Suprapubic skin (tissue), 4 donors: ENCODE data around the gene TMEM186. TPM values are rescaled to one million over a fixed set of nuclear protein-coding genes. Genes with fewer than 3 reads are reported as not detected.

Experiments used
- DNase-seq, 2 donors: peaks; one replicate each; pipeline ENCODE4 v3.0.0-alpha.2; 2019; ENCODE audit warnings: low spot score in 2 of 2
- H3K27ac ChIP-seq: fragments of 200-600 bp; sonication (generic); one replicate; pipeline ENCODE4 v1.5.1; 2019
- H3K27me3 ChIP-seq: fragments of 200-600 bp; sonication (generic); one replicate; pipeline ENCODE4 v1.5.1; 2019
- H3K36me3 ChIP-seq: fragments of 200-600 bp; sonication (generic); one replicate; pipeline ENCODE4 v1.5.1; 2019
- H3K4me1 ChIP-seq: fragments of 200-600 bp; sonication (generic); one replicate; pipeline ENCODE4 v1.5.1; 2019
- H3K4me3 ChIP-seq: fragments of 200-600 bp; sonication (generic); one replicate; pipeline ENCODE4 v1.5.1; 2019; ENCODE audit warnings: mild to moderate bottlenecking
- H3K9me3 ChIP-seq: fragments of 200-600 bp; sonication (generic); one replicate; pipeline ENCODE4 v1.5.1; 2019
- EP300 ChIP-seq: sonication (generic); formaldehyde crosslinking; IDR thresholded peaks from one replicate; pipeline ENCODE4 v1.6.1; 2017; ENCODE audit warnings: antibody characterized with exemption
- POLR2A ChIP-seq, 2 donors: fragments of 450-650 bp; IDR thresholded peaks; one replicate each; pipeline ENCODE4 v1.6.1; 2017; ENCODE audit warnings: antibody characterized with exemption in 2 of 2, mild to moderate bottlenecking in 2 of 2, moderate library complexity in 2 of 2
- POLR2AphosphoS5 ChIP-seq, 3 donors: sonication (generic); formaldehyde crosslinking; IDR thresholded peaks; one replicate each; pipeline ENCODE4 v1.6.1; 2017; ENCODE audit warnings: antibody characterized with exemption in 3 of 3
- WGBS: methylation state at CpG from one replicate; pipeline ENCODE4 v1.1.5; 2018; 5-methylcytosine and 5-hydroxymethylcytosine counted together
- total RNA-seq, 4 donors: library from RNA; depleted of rRNA; stranded (reverse); fragments of >200 nt; gene quantifications; one replicate each; pipeline ENCODE4 v1.1.0, GENCODE V29; 2016
- TF ChIP-seq, protein P1 (sequence below), 2 donors: fragments of 200-600 bp in 1 of 2; fragments of 450-650 bp in 1 of 2; sonication (generic) in 1 of 2; IDR thresholded peaks; one replicate each; pipeline ENCODE4 v1.5.1; 2016 to 2019; ENCODE audit warnings: antibody characterized with exemption in 2 of 2, mild to moderate bottlenecking in 1 of 2, moderate library complexity in 1 of 2

The TMEM186 gene
- total RNA-seq, 4 donors from 2014 or later, result 3.9 to 7.0 (median 5.0) TPM

DNA sequence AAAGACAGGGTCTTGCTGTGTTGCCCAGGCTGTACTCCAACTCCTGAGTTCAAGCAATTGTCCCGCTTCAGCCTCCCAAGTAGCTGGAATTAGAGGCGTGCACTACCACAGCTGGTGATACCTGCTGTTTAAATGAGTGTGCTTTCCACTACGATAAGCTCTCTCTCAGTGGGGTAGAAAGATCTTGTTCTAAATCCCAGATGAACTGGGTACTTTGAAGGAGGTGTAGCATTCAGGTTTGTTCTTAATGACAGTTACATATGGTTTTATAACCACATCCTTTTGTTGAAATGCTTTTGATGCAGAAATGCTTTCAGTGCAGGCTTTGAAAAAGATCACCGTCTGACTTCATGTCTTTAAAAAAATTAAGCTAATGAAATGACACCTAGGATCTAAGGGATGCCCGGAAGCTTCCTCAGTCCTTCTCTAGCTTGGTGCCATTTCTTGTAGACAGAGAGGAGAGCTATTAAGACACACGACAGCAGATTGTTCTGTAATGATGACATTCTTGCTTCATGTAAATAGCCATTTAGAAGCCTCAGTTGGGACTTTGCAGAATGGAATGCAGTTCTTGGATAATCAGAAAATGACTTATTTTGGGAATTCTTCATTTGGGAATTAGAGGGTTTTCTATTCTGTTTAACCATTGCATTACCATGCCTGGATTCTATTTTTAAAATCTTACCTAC lies 19.7 kb upstream of the TMEM186 start:
- TF ChIP-seq POLR2AphosphoS5 (IDR thresholded peaks at IDR 0.05) (no peak), POLR2A (IDR thresholded peaks at IDR 0.05) (no peak), EP300 (no peak)
- Histone ChIP-seq H3K36me3 (peaks cover 85% of the 10 kb centered on the region), H3K4me1 (no peaks in the 10 kb centered on the region), H3K27ac (no peak overlapping the region), H3K9me3 (no peaks in the 10 kb centered on the region), H3K27me3 (no peaks in the 10 kb centered on the region), H3K4me3 (no peak overlapping the region)
- no peak for DNase-seq
- 87% methylated on average over 6 of the region's 6 CpGs for WGBS

DNA sequence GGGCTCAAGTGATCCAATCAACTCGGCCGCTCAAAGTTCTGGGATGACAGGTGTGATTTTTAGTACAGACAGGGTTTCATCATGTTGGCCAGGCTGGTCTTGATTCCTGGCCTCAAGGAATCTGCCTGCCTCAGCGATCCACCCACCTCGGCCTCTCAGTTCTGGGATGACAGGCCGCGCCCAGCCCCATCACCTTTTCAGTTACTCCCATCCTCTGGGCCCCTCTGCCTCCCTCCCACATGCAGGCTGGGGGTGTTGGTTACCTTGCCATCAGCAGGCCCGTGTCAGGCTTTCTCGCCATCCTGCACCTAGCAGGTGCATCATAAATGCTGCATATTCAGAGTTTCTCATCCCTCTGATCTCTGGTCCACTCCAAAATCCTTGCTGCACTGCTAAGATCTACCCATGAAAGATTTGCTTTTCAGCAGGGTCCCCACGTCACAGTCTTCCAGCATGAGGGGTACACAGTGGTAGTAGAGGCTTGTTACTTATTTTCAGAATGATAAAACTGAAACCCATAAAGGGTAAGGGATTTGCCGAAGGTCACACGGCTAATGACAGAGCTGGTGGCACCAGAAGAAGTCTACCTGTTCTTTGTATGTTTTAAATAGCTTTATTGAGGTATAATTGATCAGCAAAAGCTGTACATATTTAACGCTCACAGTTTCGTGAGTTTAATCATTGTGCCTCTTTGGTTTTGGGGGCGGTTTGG lies 16.8 kb upstream of the TMEM186 start:
- no peak for DNase-seq
- no peak for TF ChIP-seq POLR2A (IDR thresholded peaks at IDR 0.05)
- TF ChIP-seq EP300, result no peak
- TF ChIP-seq, protein P1, sequence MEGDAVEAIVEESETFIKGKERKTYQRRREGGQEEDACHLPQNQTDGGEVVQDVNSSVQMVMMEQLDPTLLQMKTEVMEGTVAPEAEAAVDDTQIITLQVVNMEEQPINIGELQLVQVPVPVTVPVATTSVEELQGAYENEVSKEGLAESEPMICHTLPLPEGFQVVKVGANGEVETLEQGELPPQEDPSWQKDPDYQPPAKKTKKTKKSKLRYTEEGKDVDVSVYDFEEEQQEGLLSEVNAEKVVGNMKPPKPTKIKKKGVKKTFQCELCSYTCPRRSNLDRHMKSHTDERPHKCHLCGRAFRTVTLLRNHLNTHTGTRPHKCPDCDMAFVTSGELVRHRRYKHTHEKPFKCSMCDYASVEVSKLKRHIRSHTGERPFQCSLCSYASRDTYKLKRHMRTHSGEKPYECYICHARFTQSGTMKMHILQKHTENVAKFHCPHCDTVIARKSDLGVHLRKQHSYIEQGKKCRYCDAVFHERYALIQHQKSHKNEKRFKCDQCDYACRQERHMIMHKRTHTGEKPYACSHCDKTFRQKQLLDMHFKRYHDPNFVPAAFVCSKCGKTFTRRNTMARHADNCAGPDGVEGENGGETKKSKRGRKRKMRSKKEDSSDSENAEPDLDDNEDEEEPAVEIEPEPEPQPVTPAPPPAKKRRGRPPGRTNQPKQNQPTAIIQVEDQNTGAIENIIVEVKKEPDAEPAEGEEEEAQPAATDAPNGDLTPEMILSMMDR (IDR thresholded peaks at IDR 0.05), result no peak
- TF ChIP-seq POLR2AphosphoS5 (IDR thresholded peaks at IDR 0.05), result no peak
- peaks cover 92% of the 10 kb centered on the region for H3K36me3 ChIP-seq
- H3K9me3 ChIP-seq, result no peaks in the 10 kb centered on the region
- WGBS, result 88% methylated on average over 14 of the region's 14 CpGs
- H3K27ac ChIP-seq, result no peak overlapping the region
- no peak overlapping the region for H3K4me3 ChIP-seq
- H3K4me1 ChIP-seq, result no peaks in the 10 kb centered on the region
- no peaks in the 10 kb centered on the region for H3K27me3 ChIP-seq

DNA sequence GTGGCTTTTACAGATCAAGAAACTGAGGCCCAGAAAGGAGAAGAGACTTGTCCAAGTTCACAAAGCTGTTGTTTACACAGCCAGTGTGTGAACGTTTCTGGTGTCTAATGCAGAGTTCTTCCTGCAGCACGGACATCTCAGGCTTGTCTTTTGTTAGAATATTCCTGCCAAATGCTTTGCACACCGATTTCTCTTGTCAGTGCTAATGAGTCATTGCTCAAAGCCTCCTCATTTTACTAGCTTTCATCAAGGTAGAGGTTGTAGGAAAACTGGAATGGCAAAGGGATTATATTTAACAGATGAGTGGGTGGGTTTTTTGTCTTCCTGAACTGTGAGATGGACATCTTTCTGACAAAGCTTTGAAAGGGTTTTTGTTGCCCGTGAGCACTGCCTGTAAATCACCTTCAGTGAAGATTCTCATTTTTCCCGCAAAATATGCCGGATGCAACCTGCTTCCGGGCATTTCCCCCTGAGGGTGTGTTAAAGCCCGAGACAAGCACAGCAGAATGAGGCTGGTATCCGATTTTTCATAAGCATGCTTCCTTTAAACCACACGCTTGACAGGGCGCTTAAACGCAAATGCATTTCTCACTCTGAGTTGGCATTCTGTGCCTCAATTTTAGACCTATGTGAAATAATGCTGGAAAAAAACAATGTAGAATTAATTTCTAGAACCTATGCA lies 14.9 kb upstream of the TMEM186 start:
- no peak overlapping the region for H3K4me3 ChIP-seq
- no peaks in the 10 kb centered on the region for H3K9me3 ChIP-seq
- TF ChIP-seq, protein P1 (IDR thresholded peaks at IDR 0.05), result no peak
- TF ChIP-seq POLR2AphosphoS5 (IDR thresholded peaks at IDR 0.05), result no peak
- no peak for TF ChIP-seq POLR2A (IDR thresholded peaks at IDR 0.05)
- TF ChIP-seq EP300, result no peak
- no peaks in the 10 kb centered on the region for H3K27me3 ChIP-seq
- 70% methylated on average over 12 of the region's 12 CpGs for WGBS
- no peak overlapping the region for H3K27ac ChIP-seq
- DNase-seq, result no peak
- H3K36me3 ChIP-seq, result peaks cover 92% of the 10 kb centered on the region
- no peaks in the 10 kb centered on the region for H3K4me1 ChIP-seq

DNA sequence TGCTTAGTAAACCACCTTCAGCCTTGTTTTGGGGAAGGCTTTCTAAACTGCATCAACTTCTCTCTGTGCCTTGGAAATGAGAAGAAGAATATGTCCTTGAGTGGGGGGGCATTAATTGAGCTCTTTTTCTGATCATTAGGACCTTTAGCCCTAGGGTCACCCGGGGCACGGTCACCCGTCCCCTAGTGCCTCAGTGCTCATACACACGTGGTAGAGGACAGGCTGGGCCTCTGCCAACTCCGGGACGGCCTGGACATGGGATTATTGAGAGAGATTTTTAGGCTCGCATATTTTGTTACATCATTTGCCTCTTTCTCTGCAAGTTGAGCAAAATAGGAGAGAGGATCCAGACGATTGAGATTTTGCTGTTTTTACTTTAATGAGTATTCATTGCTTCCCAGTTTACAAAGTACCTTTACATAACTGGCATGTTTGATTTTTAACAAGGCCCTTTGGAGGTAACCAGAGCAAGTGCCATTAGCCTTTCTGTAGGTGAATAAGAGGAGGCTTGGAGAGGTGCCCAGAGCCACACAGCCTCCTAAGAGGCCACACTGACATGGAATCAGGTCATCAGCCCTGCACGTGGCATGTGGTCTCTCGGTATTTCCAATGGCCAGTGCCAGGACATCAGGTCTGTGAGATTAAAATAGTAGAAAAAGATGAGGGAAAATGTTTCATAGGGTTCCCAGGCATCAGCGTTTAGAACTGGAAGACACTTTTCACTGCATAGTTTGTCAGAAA lies 11.3 kb upstream of the TMEM186 start:
- 82% methylated on average over 11 of the region's 11 CpGs for WGBS
- H3K9me3 ChIP-seq, result no peaks in the 10 kb centered on the region
- no peak overlapping the region for H3K27ac ChIP-seq
- no peak for DNase-seq
- no peaks in the 10 kb centered on the region for H3K27me3 ChIP-seq
- H3K36me3 ChIP-seq, result peaks cover 97% of the 10 kb centered on the region
- no peaks in the 10 kb centered on the region for H3K4me1 ChIP-seq
- H3K4me3 ChIP-seq, result no peak overlapping the region
- TF ChIP-seq POLR2A (IDR thresholded peaks at IDR 0.05), result no peak
- TF ChIP-seq, protein P1 (IDR thresholded peaks at IDR 0.05), result no peak
- no peak for TF ChIP-seq POLR2AphosphoS5 (IDR thresholded peaks at IDR 0.05)
- TF ChIP-seq EP300, result no peak

DNA sequence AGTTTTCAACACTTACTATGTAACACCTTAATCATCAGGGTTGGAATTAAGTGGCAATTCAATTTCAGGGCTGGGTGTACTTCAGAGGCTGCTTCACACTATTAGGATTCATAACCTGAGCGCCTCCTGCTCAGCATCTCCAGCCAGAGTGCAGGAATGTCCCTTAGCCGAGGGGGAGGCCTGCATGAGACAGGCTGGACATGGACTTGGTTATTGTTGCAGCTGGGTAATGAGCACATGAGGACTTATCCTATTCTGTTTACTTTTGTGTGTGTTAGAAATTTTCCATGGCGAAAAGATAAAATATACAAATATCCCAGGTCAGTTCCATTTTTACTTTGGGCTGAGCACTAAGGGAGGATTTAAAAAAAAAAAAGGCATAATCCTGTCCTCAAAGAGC lies 10.6 kb upstream of the TMEM186 start:
- Histone ChIP-seq H3K27me3 (no peaks in the 10 kb centered on the region), H3K9me3 (no peaks in the 10 kb centered on the region), H3K4me3 (no peak overlapping the region), H3K4me1 (no peaks in the 10 kb centered on the region), H3K27ac (no peak overlapping the region), H3K36me3 (peaks cover 97% of the 10 kb centered on the region)
- no peak for DNase-seq
- 99% methylated on average over 3 of the region's 3 CpGs for WGBS
- TF ChIP-seq POLR2AphosphoS5 (IDR thresholded peaks at IDR 0.05) (no peak), EP300 (no peak), POLR2A (IDR thresholded peaks at IDR 0.05) (no peak)
- TF ChIP-seq, protein P1 (IDR thresholded peaks at IDR 0.05), result no peak
